HepG2 (cell line): ENCODE measurements around the gene NEGR1. TPM values are rescaled to one million over a fixed set of nuclear protein-coding genes. Genes with fewer than 3 reads are reported as not detected.

Experiments used
- ATAC-seq: fragments of 200-7000 bp; cut with Tn5 transposase; 3 replicates; pipeline ENCODE4 v1.9.1; 2020; ENCODE audit warnings: mild to moderate bottlenecking, moderate library complexity
- BruUV-seq: library from RNA; stranded (reverse); fragments of 400-500 nt; replicated peaks from 2 replicates; lab custom pipeline; 2021; lab: Mats Ljungman, UMichigan
- CTCF ChIA-PET: fragments of 300-600 bp; formaldehyde crosslinking; extraction: SDS; loops from one replicate; lab custom pipeline; 2021; ENCODE audit warnings: low total read pairs, inconsistent platforms, low intra/inter-chr PET ratio; lab: Yijun Ruan, JAX
- POLR2A ChIA-PET: fragments of 350-600 bp; sonication (Branson Sonifier 250); formaldehyde crosslinking; loops from one replicate; lab custom pipeline; 2020; ENCODE audit warnings: antibody characterized with exemption, inconsistent platforms; lab: Yijun Ruan, JAX
- DNase-seq: peaks from one replicate; pipeline ENCODE4 v3.0.0-alpha.2; 2015; ENCODE audit warnings: low spot score
- FAIRE-seq: peaks from 3 replicates; lab custom pipeline; 2011; peaks lifted over from hg19 to GRCh38; lab: Jason Lieb, UNC
- H2AFZ ChIP-seq: one replicate; pipeline ENCODE4 v1.6.1; 2011; ENCODE audit warnings: low read length, inconsistent platforms
- H3K27ac ChIP-seq: fragments of 300-600 bp; 3 replicates; pipeline ENCODE4 v1.8.0; 2011; ENCODE audit warnings: mixed run types, mild to moderate bottlenecking, mixed read lengths, low read length, inconsistent platforms; ENCODE audit not compliant: insufficient read depth; ENCODE audit errors: extremely low read length
- H3K27me3 ChIP-seq, 2 experiments: fragments of 200-600 bp in 1 of 2; 2 replicates in 1 of 2; 3 replicates in 1 of 2; pipeline versions ENCODE4 v1.6.0 to v1.8.0; 2011; ENCODE audit warnings: low read length in 2 of 2, mild to moderate bottlenecking in 2 of 2, moderate library complexity in 2 of 2, inconsistent platforms in 1 of 2; ENCODE audit not compliant: insufficient read depth in 2 of 2, control insufficient read depth in 1 of 2
- H3K36me3 ChIP-seq, 2 experiments: fragments of 200-600 bp in 1 of 2; replicated peaks in 1 of 2; 2 replicates in 1 of 2; 3 replicates in 1 of 2; pipeline versions ENCODE4 v1.5.1 to v1.8.0; 2011; ENCODE audit warnings: low read length in 2 of 2, inconsistent platforms in 1 of 2; ENCODE audit not compliant: insufficient read depth in 2 of 2, control insufficient read depth in 1 of 2
- H3K4me1 ChIP-seq: 2 replicates; pipeline ENCODE4 v1.5.1; 2012; ENCODE audit warnings: low read length, inconsistent platforms; ENCODE audit not compliant: insufficient read depth
- H3K4me2 ChIP-seq: 2 replicates; pipeline ENCODE4 v1.6.0; 2011; ENCODE audit warnings: low read depth, low read length, inconsistent platforms
- H3K4me3 ChIP-seq, 3 experiments: fragments of 200-600 bp in 1 of 3; sonication (generic), shearing (Covaris generic) in 1 of 3; replicated peaks in 1 of 3; 2 replicates each; pipeline ENCODE4 v1.5.1; 2011 to 2016; ENCODE audit warnings: low read length in 3 of 3, inconsistent platforms in 2 of 3, low read depth in 2 of 3, mild to moderate bottlenecking in 2 of 3, control low read depth in 1 of 3, mixed read lengths in 1 of 3; ENCODE audit not compliant: insufficient read depth in 1 of 3
- H3K79me2 ChIP-seq: one replicate; pipeline ENCODE4 v1.6.1; 2011; ENCODE audit warnings: low read length, inconsistent platforms; ENCODE audit not compliant: insufficient read depth
- H3K9ac ChIP-seq: 2 replicates; pipeline ENCODE4 v1.6.0; 2011; ENCODE audit warnings: mild to moderate bottlenecking, low read depth, low read length, inconsistent platforms; ENCODE audit not compliant: insufficient read depth
- H3K9me3 ChIP-seq: 2 replicates; pipeline ENCODE4 v1.5.1; 2012; ENCODE audit warnings: mild to moderate bottlenecking, low read length
- H4K20me1 ChIP-seq: 2 replicates; pipeline ENCODE4 v1.6.0; 2011; ENCODE audit warnings: inconsistent platforms, mild to moderate bottlenecking, low read length, moderate library complexity; ENCODE audit not compliant: insufficient read depth
- DMTF1 ChIP-seq: sonication (generic); formaldehyde crosslinking; IDR thresholded peaks from 2 replicates; pipeline ENCODE4 v1.4.0; 2020; ENCODE audit warnings: mild to moderate bottlenecking, missing genetic modification reagents
- JUNB ChIP-seq: sonication (generic); formaldehyde crosslinking; IDR thresholded peaks from 2 replicates; pipeline ENCODE4 v1.8.0; 2022; ENCODE audit warnings: missing genetic modification reagents, mild to moderate bottlenecking, borderline replicate concordance
- ZBTB2 ChIP-seq: sonication (generic); formaldehyde crosslinking; IDR thresholded peaks from 2 replicates; pipeline ENCODE4 v1.8.0; 2022; ENCODE audit warnings: low read depth, missing genetic modification reagents
- ZNF512B ChIP-seq: sonication (generic); formaldehyde crosslinking; IDR thresholded peaks from 2 replicates; pipeline ENCODE4 v1.5.1; 2020; ENCODE audit warnings: missing genetic modification reagents, mild to moderate bottlenecking, borderline replicate concordance
- ZNF580 ChIP-seq: IDR thresholded peaks from 2 replicates; pipeline ENCODE4 v1.6.1; 2016; ENCODE audit warnings: low read depth, borderline replicate concordance
- WGBS: methylation state at CpG from one replicate; pipeline ENCODE4 v1.1.6; 2017; ENCODE audit warnings: low lambda C conversion rate; 5-methylcytosine and 5-hydroxymethylcytosine counted together
- in situ Hi-C: cut with HindIII; loops from 2 replicates; pipeline ENCODE4 v1.10.0; 2017; ENCODE audit warnings: low pct_unique_long_range_greater_than_20kb; ENCODE audit not compliant: extremely low pct_ligation_motif_present
- intact Hi-C: fragments of 100-400 bp; cut with micrococcal nuclease; formaldehyde crosslinking; loops from one replicate; pipeline ENCODE4 v1.10.0; 2022; ENCODE audit not compliant: unreplicated experiment
- polyA plus RNA-seq, 8 experiments: library from polyadenylated mRNA; depleted of rRNA in 3 of 8; stranded (reverse) in 7 of 8; unstranded in 1 of 8; fragments of >200 nt; fragmentation: Illumina TruSeq in 4 of 8; extraction: Trizol in 4 of 8; gene quantifications; 2 replicates each; pipeline versions ENCODE4 v1.2.1 to v1.2.3, GENCODE V29; 2011 to 2016; ENCODE audit warnings: low read depth in 4 of 8, missing spikeins in 1 of 8, mixed read lengths in 1 of 8; ENCODE audit not compliant: insufficient read depth in 1 of 8
- total RNA-seq, 5 experiments: library from RNA; depleted of rRNA; stranded (reverse); fragments of >200 nt; fragmentation: Illumina TruSeq; extraction: Trizol; gene quantifications; 2 replicates each; pipeline ENCODE4 v1.2.3, GENCODE V29; 2016; ENCODE audit warnings: low read depth in 1 of 5

NEGR1 gene
- total and polyA plus RNA-seq, 2 of the 13 experiments (the other 11 are each of a cell fraction or from before 2014, with no cell fraction given) = not detected

- H3K27me3 ChIP-seq = no peaks in the 10 kb centered on the region
- ATAC-seq (no peak), DNase-seq (no peak), FAIRE-seq (no peak)
- H4K20me1 ChIP-seq = no peaks in the 10 kb centered on the region
- WGBS = 3% methylated on average over 3 of the region's 3 CpGs
- no TSS peak for BruUV-seq
- H3K9me3 ChIP-seq = no peaks in the 10 kb centered on the region
- H3K9ac ChIP-seq = no peak overlapping the region
- no peak for TF ChIP-seq ZNF580 (CRISPR knock-in tag)
- H2AFZ ChIP-seq = no peak overlapping the region
- POLR2A ChIA-PET = no interaction called here
- no peaks in the 10 kb centered on the region for H3K79me2 ChIP-seq
- H3K4me1 ChIP-seq = no peaks in the 10 kb centered on the region
- H3K4me2 ChIP-seq = no peak overlapping the region
- H3K4me3 ChIP-seq = no peak overlapping the region
- no peaks in the 10 kb centered on the region for H3K36me3 ChIP-seq
- CTCF ChIA-PET = no interaction called here
- intact Hi-C loops (no loop called here), in situ Hi-C loops (no loop called here)
- H3K27ac ChIP-seq = no peak overlapping the region
Observed at GRCh38 chr1:72060466-72061245, 221.7 kb downstream of the NEGR1 start.

- ATAC-seq = no peak
- H3K9me3 ChIP-seq = no peaks in the 10 kb centered on the region
- in situ Hi-C loops = no loop called here
- TF ChIP-seq ZNF512B = no peak
- no peak for TF ChIP-seq DMTF1 (CRISPR knock-in tag)
- no peak for TF ChIP-seq JUNB (CRISPR knock-in tag)
- no peak for TF ChIP-seq ZBTB2 (CRISPR knock-in tag)
Observed at GRCh38 chr1:72056516-72056915, 225.8 kb downstream of the NEGR1 start.

More at GRCh38 chr1:72056516-72056915, 225.8 kb downstream of the NEGR1 start:
- no TSS peak for BruUV-seq
- Histone ChIP-seq H3K36me3 (no peaks in the 10 kb centered on the region), H3K79me2 (no peaks in the 10 kb centered on the region), H2AFZ (no peak overlapping the region), H3K4me1 (no peaks in the 10 kb centered on the region), H4K20me1 (no peaks in the 10 kb centered on the region), H3K4me3 (no peak overlapping the region), H3K4me2 (no peak overlapping the region), H3K27ac (no peak overlapping the region), H3K9ac (no peak overlapping the region), H3K27me3 (no peaks in the 10 kb centered on the region)
- ChIA-PET CTCF (no interaction called here), POLR2A (no interaction called here)
- DNase-seq = no peak
- no peak for FAIRE-seq
- 25% methylated on average over 2 of the region's 2 CpGs for WGBS
- intact Hi-C loops = no loop called here
